IMR-90 (cell line): Measurements from ENCODE around the gene NIT1. TPM values are rescaled to one million over a fixed set of nuclear protein-coding genes. Genes with fewer than 3 reads are reported as not detected.

Experiments used
- ATAC-seq: fragments of 200-7000 bp; cut with Tn5 transposase; 2 replicates; pipeline ENCODE4 v1.9.1; 2020; ENCODE audit warnings: low read depth, mild to moderate bottlenecking, moderate library complexity
- BruUV-seq: library from RNA; stranded (reverse); fragments of 400-500 nt; replicated peaks from 2 replicates; lab custom pipeline; 2021; lab: Mats Ljungman, UMichigan
- CTCF ChIA-PET: fragments of 300-600 bp; formaldehyde crosslinking; extraction: SDS; loops from one replicate; lab custom pipeline; 2021; ENCODE audit warnings: antibody characterized with exemption; lab: Yijun Ruan, JAX
- POLR2A ChIA-PET: fragments of 300-600 bp; sonication (Branson Sonifier 250); formaldehyde crosslinking; loops from one replicate; lab custom pipeline; 2022; ENCODE audit warnings: antibody characterized with exemption; ENCODE audit not compliant: unreplicated experiment; lab: Charles Lee
- DNase-seq: peaks from one replicate; pipeline ENCODE4 v3.0.0; 2013
- H2AFZ ChIP-seq: replicated peaks from 2 replicates; pipeline ENCODE3; 2013; ENCODE audit warnings: low read length, mild to moderate bottlenecking; ENCODE audit not compliant: poor library complexity
- H2AK5ac ChIP-seq: 2 replicates; pipeline ENCODE4 v1.6.1; 2013; ENCODE audit warnings: low read depth, low read length, inconsistent platforms
- H2AK9ac ChIP-seq: replicated peaks from 2 replicates; pipeline ENCODE3; 2013; ENCODE audit warnings: mild to moderate bottlenecking, low read depth, low read length, moderate library complexity; ENCODE audit not compliant: poor library complexity
- H2BK120ac ChIP-seq: 2 replicates; pipeline ENCODE4 v1.6.1; 2013; ENCODE audit warnings: low read depth, low read length, inconsistent platforms
- H2BK15ac ChIP-seq: 3 replicates; pipeline ENCODE4 v1.6.1; 2013; ENCODE audit warnings: low read depth, low read length, inconsistent platforms
- H2BK20ac ChIP-seq: 2 replicates; pipeline ENCODE4 v1.6.1; 2013; ENCODE audit warnings: low read depth, mild to moderate bottlenecking, inconsistent platforms, low read length, moderate library complexity
- H2BK5ac ChIP-seq: 2 replicates; pipeline ENCODE4 v1.6.1; 2013; ENCODE audit warnings: mild to moderate bottlenecking, low read depth, low read length, inconsistent platforms; ENCODE audit not compliant: poor library complexity, severe bottlenecking
- H3K14ac ChIP-seq: replicated peaks from 2 replicates; pipeline ENCODE4 v1.6.1; 2013; ENCODE audit warnings: low read depth, low read length, inconsistent platforms
- H3K18ac ChIP-seq: 2 replicates; pipeline ENCODE4 v1.6.1; 2013; ENCODE audit warnings: low read depth, low read length, control low read depth
- H3K23ac ChIP-seq: 2 replicates; pipeline ENCODE4 v1.6.1; 2013; ENCODE audit warnings: low read depth, low read length, inconsistent platforms
- H3K27ac ChIP-seq: 2 replicates; pipeline ENCODE4 v1.5.1; 2013; ENCODE audit warnings: mild to moderate bottlenecking, control low read depth, low read length; ENCODE audit not compliant: insufficient read depth
- H3K27me3 ChIP-seq: 2 replicates; pipeline ENCODE4 v1.6.1; 2013; ENCODE audit warnings: low read length; ENCODE audit not compliant: control insufficient read depth, insufficient read depth
- H3K36me3 ChIP-seq: 2 replicates; pipeline ENCODE4 v1.6.1; 2013; ENCODE audit warnings: low read length, mixed read lengths; ENCODE audit not compliant: control insufficient read depth, insufficient read depth
- H3K4ac ChIP-seq: 2 replicates; pipeline ENCODE4 v1.6.1; 2013; ENCODE audit warnings: low read depth, low read length, inconsistent platforms
- H3K4me1 ChIP-seq: 2 replicates; pipeline ENCODE4 v1.6.1; 2013; ENCODE audit warnings: low read length, mixed read lengths; ENCODE audit not compliant: control insufficient read depth, insufficient read depth
- H3K4me2 ChIP-seq: 2 replicates; pipeline ENCODE4 v1.6.1; 2013; ENCODE audit warnings: low read depth, mild to moderate bottlenecking, control low read depth, low read length, moderate library complexity
- H3K4me3 ChIP-seq: 2 replicates; pipeline ENCODE4 v1.5.1; 2013; ENCODE audit warnings: low read depth, mild to moderate bottlenecking, control low read depth, low read length, moderate library complexity; ENCODE audit not compliant: insufficient read depth
- H3K56ac ChIP-seq: 2 replicates; pipeline ENCODE4 v1.6.1; 2013; ENCODE audit warnings: low read length, inconsistent platforms; ENCODE audit not compliant: insufficient read depth; ENCODE audit errors: extremely low read depth
- H3K79me1 ChIP-seq, 2 experiments: 2 replicates each; pipeline ENCODE4 v1.6.1; 2013; ENCODE audit warnings: low read length in 2 of 2, inconsistent platforms in 1 of 2, low read depth in 1 of 2
- H3K9ac ChIP-seq: 2 replicates; pipeline ENCODE4 v1.6.1; 2013; ENCODE audit warnings: low read depth, low read length, control low read depth
- H3K9me1 ChIP-seq: 2 replicates; pipeline ENCODE4 v1.6.1; 2013; ENCODE audit warnings: low read length, inconsistent platforms; ENCODE audit not compliant: insufficient read depth
- H3K9me3 ChIP-seq: 2 replicates; pipeline ENCODE4 v1.6.1; 2013; ENCODE audit warnings: low read length; ENCODE audit not compliant: control insufficient read depth, insufficient read depth
- H4K20me1 ChIP-seq: 2 replicates; pipeline ENCODE4 v1.6.1; 2013; ENCODE audit warnings: low read length, inconsistent platforms; ENCODE audit not compliant: insufficient read depth
- H4K5ac ChIP-seq: 2 replicates; pipeline ENCODE4 v1.6.1; 2013; ENCODE audit warnings: mild to moderate bottlenecking, low read depth, low read length, control low read depth
- H4K8ac ChIP-seq, 2 experiments: 2 replicates each; pipeline ENCODE4 v1.6.1; 2013; ENCODE audit warnings: low read depth in 2 of 2, low read length in 2 of 2, control low read depth in 1 of 2, inconsistent platforms in 1 of 2
- H4K91ac ChIP-seq: 2 replicates; pipeline ENCODE4 v1.6.1; 2013; ENCODE audit warnings: low read depth, low read length, inconsistent platforms; ENCODE audit not compliant: insufficient read depth
- CEBPB ChIP-seq: IDR thresholded peaks from 2 replicates; pipeline ENCODE4 v1.6.1; 2012; ENCODE audit warnings: low read depth, low read length, improper control_type of control experiment
- CHD1 ChIP-seq: IDR thresholded peaks from 2 replicates; pipeline ENCODE4 v1.6.1; 2012; ENCODE audit warnings: low read depth, low read length, improper control_type of control experiment
- MXI1 ChIP-seq: IDR thresholded peaks from 2 replicates; pipeline ENCODE4 v1.6.1; 2012; ENCODE audit warnings: low read depth, mild to moderate bottlenecking, low read length, moderate library complexity, borderline replicate concordance
- POLR2A ChIP-seq: IDR thresholded peaks from 2 replicates; pipeline ENCODE4 v1.6.1; 2012; ENCODE audit warnings: mild to moderate bottlenecking, low read depth, low read length
- RCOR1 ChIP-seq: IDR thresholded peaks from 2 replicates; pipeline ENCODE4 v1.6.1; 2012; ENCODE audit warnings: mild to moderate bottlenecking, low read length, improper control_type of control experiment; ENCODE audit not compliant: insufficient replicate concordance
- USF2 ChIP-seq: fragments of 150-350 bp; IDR thresholded peaks from 2 replicates; pipeline ENCODE4 v1.6.1; 2017; ENCODE audit warnings: mild to moderate bottlenecking, antibody characterized with exemption, low read length, low read depth
- WGBS, 2 experiments: methylation state at CpG; one replicate each; pipeline versions ENCODE4 v1.1.5 to v1.1.7; 2013; ENCODE audit warnings: missing lambda C conversion rate in 2 of 2; ENCODE audit not compliant: insufficient read length in 1 of 2; ENCODE audit errors: extremely low coverage in 2 of 2; 5-methylcytosine and 5-hydroxymethylcytosine counted together
- dilution Hi-C: fragments of 300-500 bp; cut with HindIII; formaldehyde crosslinking; loops from one replicate; pipeline ENCODE4 v1.14.3; 2018; ENCODE audit warnings: low sequenced_read_pairs; ENCODE audit not compliant: unreplicated experiment
- in situ Hi-C: fragments of 300-500 bp; cut with MboI; formaldehyde crosslinking; loops from 3 replicates; pipeline ENCODE4 v1.14.3; 2019; ENCODE audit warnings: low sequenced_read_pairs, inconsistent platforms, mixed read lengths
- intact Hi-C: fragments of 100-400 bp; cut with micrococcal nuclease; formaldehyde crosslinking; loops from 2 replicates; pipeline ENCODE4 v1.10.0; 2022
- polyA plus RNA-seq, 3 experiments: library from polyadenylated mRNA; depleted of rRNA; stranded (reverse); fragments of >200 nt; gene quantifications; 2 replicates each; pipeline ENCODE4 v1.2.3, GENCODE V29; 2012; ENCODE audit warnings: low replicate concordance in 1 of 3
- total RNA-seq: library from RNA; depleted of rRNA; stranded (reverse); fragments of >200 nt; gene quantifications from 2 replicates; pipeline ENCODE4 v1.2.3, GENCODE V29; 2012

The NIT1 gene
- total and polyA plus RNA-seq, 2 of the 4 experiments (the other 2 are of a cell fraction), result 22.8 to 33.6 TPM

- Histone ChIP-seq H2BK5ac (no peak overlapping the region), H3K4me1 (no peaks in the 10 kb centered on the region), H2AK9ac (peak overlapping the region; percentile 28), H2AFZ (peak overlapping the region; percentile 23), H4K91ac (no peak overlapping the region), H2BK15ac (no peak overlapping the region), H3K9me1 (no peaks in the 10 kb centered on the region), H3K9ac (no peak overlapping the region), H2BK120ac (no peak overlapping the region), H3K4me3 (no peak overlapping the region), H4K5ac (no peak overlapping the region), H2AK5ac (no peak overlapping the region), H3K18ac (no peak overlapping the region), H3K56ac (no peak overlapping the region), H3K27me3 (no peaks in the 10 kb centered on the region), H3K23ac (no peak overlapping the region), H4K20me1 (no peaks in the 10 kb centered on the region; the same call in none of the 2 replicates), H3K79me1 (no peaks in the 10 kb centered on the region), H3K9me3 (no peaks in the 10 kb centered on the region), H3K14ac (no peak overlapping the region), H3K36me3 (no peaks in the 10 kb centered on the region), H3K27ac (no peak overlapping the region), H3K4ac (no peak overlapping the region), H2BK20ac (no peak overlapping the region), H3K4me2 (no peak overlapping the region), H4K8ac (no peak overlapping the region)
- TF ChIP-seq CHD1, result no peak
- TF ChIP-seq CEBPB, result no peak
- no peak for TF ChIP-seq MXI1
- TF ChIP-seq POLR2A, result no peak
- no peak for TF ChIP-seq RCOR1
- no peak for TF ChIP-seq USF2
- POLR2A ChIA-PET, result no interaction called here
- CTCF ChIA-PET, result interaction anchor here (0.5 to 0.7 kb wide), 2 partner anchors 23 to 190 kb away, joined by 3 read pairs; no protein-coding TSS in a partner anchor
- in situ Hi-C loops (no loop called here), intact Hi-C loops (loop anchor here (2.0 kb wide), 1 partner anchor 23 kb away; no protein-coding TSS in a partner anchor), dilution Hi-C loops (no loop called here)
- ATAC-seq (no peak), DNase-seq (no peak)
- 81% methylated on average over 3 of the region's 7 CpGs; no CpG with 5 or more reads in 1 of the 2 experiments for WGBS, 2 experiments
- BruUV-seq, result no TSS peak
Observed at GRCh38 chr1:161073474-161074121, 44.3 kb upstream of the NIT1 start.
